HG03558 (cell line): Measurements from ENCODE around the gene CRELD2.
"Not testable (repeated sequence)": the region's sequence is repeated elsewhere in the genome, so short reads cannot be mapped to it uniquely, and the experiment has no call there.

Experiments used
- ATAC-seq: cut with Tn5 transposase; IDR thresholded peaks from one replicate; pipeline ENCODE4 v1.9.1; 2021; ENCODE audit warnings: moderate number of reproducible peaks; ENCODE audit not compliant: unreplicated experiment; ENCODE audit errors: extremely low read depth

Gene CRELD2

DNA sequence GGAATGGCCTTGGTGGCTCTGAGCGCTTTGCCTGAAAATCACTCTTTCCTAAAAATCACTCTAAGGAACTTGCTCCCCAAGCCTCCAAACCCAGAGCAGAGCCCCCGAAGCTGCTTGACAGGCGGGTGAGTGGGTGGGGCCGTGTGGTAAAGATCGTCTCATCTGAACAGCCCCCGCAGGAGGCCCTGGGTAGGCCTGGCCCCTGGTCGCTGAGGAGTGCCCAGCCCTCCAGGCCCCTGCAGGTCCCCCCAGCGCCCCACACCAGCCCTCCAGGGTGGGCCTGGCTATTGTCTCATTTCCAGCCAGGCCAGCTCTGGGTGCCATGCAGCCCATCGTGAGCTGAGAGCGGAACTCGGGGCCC is 25.0 kb downstream of the CRELD2 start:
- no peak for ATAC-seq

DNA sequence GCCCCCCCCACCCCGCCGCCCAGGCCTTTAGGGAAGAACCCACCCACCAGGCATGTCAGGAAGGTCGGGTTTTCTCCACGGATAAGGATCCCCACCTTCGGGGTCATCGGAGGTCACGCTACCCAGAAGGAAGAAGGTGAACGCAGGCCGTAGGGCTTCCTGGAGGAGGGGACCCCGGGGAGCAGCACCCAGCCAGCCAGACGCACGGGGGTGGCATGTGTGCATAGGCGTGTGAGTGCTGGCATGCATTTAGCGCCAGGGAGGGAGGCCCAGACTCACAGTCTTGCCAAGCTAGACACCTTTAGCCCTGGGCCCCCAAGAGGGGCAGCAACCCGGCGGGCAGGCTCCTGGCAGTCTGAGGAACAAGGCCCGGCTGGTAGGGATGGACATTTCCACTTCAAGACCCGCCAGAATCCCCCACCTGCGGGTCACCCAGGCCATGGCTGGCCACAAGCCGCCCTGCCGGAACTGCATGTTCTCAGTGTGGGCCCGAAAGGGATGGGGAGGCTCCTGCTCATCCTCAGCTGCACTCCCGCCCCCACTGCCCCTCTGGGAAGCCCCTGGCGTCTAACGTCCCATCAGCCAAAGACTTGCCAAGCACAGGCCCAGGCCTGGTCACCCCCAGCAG is 25.5 kb downstream of the CRELD2 start:
- no peak for ATAC-seq

DNA sequence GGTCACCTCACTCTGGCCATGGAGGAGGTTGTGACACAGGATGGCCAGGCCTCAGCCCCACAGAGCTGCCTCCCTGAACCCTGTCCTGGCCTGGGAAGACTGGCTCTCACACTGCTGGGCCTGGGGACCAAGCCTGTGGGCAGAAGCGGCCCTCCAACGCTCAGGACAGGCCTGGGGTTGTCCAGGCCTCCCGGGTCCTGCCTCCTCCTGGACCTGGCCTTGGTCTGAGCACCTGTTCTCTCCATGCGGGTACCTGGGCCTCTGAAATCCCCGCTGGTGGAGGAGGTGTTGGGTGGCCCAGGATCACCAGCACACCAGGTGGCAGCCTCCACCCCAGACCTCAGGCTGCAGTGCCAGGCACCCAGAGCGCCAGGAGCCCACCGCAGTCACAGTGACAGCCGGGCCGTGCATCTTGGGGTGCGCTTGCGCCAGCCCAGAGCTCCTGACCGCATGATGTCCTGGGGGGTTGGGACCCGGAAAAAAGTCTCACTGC is 26.0 kb downstream of the CRELD2 start:
- ATAC-seq = no peak

DNA sequence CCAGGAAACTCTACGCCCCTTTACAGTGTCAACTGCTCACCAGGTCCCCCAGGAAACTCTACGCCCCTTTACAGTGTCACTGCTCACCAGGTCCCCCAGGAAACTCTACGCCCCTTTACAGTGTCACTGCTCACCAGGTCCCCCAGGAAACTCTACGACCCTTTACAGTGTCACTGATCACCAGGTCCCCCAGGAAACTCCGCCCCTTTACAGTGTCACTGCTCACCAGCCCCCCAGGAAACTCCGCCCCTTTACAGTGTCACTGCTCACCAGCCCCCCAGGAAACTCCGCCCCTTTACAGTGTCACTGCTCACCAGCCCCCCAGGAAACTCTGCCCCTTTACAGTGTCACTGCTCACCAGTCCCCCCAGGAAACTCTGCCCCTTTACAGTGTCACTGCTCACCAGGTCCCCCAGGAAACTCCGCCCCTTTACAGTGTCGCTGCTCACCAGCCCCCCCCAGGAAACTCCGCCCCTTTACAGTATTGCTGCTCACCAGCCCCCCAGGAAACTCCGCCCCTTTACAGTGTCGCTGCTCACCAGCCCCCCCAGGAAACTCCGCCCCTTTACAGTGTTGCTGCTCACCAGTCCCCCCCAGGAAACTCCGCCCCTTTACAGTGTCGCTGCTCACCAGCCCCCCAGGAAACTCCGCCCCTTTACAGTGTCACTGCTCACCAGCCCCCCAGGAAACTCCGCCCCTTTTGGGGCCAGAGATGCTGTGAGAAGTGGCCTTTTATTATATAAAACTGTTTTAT is 26.8 kb downstream of the CRELD2 start:
- not testable (repeated sequence) for ATAC-seq

GRCh38 chr22:49946612-49947295 is 28.3 kb downstream of the CRELD2 start:
- no peak for ATAC-seq

GRCh38 chr22:49947296-49947622 is 28.8 kb downstream of the CRELD2 start:
- no peak for ATAC-seq

DNA sequence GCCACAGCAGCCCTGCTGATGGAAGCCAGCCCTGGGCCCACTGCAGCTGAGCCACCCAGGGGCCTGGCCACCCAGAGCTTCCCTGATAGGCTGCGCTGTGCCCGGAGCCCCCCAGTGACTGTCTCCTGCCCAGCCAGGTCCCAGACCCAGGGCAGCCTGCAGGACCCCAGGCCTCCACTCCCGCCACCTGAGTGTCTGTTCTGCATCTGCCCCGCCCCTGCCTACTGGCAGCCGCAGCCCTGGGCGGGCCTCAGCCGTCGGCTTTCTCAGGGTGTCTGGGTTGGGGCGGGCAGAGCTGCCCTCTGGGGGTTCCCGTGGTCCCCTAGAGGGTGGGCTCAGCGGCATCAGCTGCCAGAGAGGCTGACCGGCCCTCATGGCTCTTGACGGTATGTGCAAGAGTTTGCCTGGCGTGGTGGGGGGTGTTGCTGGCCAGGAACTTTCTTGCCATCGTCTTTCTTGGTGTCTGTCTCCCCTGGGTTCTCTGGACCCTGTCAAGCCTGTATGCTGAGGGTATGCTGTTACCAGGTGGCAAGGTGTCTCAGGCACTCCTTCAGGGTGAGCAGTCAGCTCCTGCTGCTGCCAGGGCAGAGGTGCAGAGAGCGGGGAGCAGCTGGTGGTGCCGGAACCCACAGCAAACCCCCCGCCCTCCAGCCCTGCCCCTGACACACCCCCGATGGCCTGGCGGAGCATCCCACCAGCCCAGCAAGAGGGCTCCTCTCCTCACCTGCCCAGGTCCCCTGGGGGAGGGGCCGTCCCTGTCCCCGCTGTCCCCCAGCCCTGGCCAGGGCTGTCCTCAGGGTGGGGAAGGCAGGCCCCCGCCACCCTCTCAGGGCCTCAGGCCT is 29.9 kb downstream of the CRELD2 start:
- no peak for ATAC-seq

GRCh38 chr22:49948958-49949913 is 30.8 kb downstream of the CRELD2 start:
- no peak for ATAC-seq

DNA sequence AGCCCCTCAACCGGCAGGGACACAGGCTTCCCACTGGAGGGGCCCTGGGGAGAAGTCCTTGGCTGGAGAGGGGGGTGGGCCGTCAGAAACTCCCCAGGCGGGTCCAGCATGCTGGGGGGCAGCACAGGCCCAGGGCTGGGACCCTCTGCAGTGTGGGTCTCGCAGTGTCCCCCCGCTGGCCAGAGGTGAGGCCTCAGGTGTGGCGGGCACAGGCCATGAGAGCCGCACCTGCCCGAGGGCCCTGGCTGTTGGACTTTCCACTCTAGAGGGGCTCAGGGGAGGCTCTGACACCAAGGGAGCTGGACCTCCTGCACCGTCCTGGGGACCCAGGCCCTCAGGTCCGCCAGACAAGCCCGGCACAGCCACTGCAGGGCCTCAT is 31.5 kb downstream of the CRELD2 start:
- ATAC-seq = no peak

DNA sequence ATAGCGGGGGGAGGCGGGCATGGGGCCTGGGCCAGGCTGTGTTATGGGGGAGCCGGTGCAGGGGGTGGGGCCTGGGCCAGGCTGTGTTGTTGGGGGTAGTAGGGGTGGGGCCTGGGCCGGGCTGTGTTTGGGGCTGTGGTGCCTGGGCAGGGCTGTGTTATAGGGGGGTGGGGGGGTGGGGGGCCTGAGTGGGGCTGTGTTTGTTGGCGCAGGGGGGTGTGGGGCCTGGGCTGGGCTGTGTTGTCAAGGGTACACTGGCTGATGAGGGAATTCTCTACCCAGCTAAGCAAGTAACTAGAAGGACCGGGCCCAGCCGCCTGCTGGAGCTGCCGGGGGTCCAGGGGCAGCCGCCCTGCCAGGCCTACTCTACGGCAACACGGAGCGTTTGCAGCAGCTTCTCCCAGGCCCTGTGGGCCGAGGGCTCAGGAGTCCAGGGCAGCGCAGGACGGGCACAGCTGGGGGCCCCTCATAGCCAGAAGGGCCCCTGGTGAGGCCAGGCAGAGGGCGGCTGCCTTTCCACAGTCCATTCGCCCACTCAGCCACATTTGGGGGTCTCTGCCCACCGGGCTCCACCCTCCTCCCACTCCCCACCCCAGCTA is 32.1 kb downstream of the CRELD2 start:
- ATAC-seq = no peak

GRCh38 chr22:49951000-49951677 is 32.7 kb downstream of the CRELD2 start:
- no peak for ATAC-seq

DNA sequence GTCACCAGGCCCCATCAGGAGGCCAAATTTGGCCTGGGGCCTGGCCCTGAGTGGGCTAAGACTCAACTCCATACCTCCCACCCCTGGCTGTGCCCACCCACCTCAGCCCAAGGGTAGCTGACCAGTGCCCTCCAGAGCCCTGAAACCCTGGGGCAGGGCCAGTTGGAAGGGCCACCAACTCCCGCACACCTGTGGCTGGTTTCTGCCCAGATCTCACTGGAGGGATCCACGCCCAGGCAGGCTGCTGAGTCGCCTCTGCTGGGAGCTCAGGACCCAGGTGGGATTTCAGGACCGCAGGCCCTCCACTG is 33.2 kb downstream of the CRELD2 start:
- ATAC-seq = no peak

GRCh38 chr22:49951986-49952896 is 33.8 kb downstream of the CRELD2 start:
- ATAC-seq = no peak

DNA sequence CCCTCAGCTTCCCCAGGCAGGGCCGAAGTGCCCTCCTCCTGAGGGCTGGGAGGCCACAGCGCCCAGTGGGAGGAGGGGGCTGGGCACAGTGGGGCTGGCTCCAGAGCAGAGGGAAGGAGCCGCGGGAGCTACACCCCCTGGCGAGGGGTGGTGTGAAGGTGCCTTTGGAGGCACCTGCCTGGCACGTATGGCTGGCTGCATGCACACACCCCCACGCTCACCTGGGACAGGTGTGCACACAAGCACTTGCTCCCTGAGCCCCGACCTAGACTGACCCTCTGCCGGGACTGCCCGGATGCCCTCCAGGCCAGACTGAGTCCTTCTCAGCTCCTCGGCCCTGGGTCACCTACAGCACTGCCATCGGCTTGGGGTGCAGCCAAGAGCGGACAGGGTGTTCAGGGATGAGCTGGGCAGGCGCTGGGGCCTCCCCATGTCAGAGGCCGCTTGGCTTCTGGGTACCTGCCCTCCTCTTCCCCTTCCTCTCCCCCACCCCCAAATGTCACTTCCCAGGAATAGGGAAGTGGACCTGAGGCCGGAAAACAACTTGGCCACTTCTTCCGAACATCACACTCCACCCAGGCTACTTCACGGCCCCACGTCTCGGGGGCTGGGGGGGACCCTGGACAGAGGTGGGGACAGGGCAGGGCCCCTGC is 34.7 kb downstream of the CRELD2 start:
- ATAC-seq = no peak

GRCh38 chr22:49953680-49954344 is 35.4 kb downstream of the CRELD2 start:
- ATAC-seq = no peak

- no peak for ATAC-seq
Observed at GRCh38 chr22:49954354-49954753, 35.9 kb downstream of the CRELD2 start.
